Astrocyte (in vitro differentiated cells and primary cell): ENCODE measurements around the gene OR10H5. TPM values are rescaled to one million over a fixed set of nuclear protein-coding genes. Genes with fewer than 3 reads are reported as not detected.

Experiments used
- DNase-seq: peaks from one replicate; pipeline ENCODE4 v3.0.0-alpha.2; 2010; ENCODE audit warnings: low read depth
- FAIRE-seq: peaks from 2 replicates; lab custom pipeline; 2011; peaks lifted over from hg19 to GRCh38; lab: Jason Lieb, UNC
- H2AFZ ChIP-seq: 2 replicates; pipeline ENCODE4 v1.6.0; 2012; ENCODE audit warnings: low read depth, low read length, inconsistent platforms
- H3K27ac ChIP-seq: 2 replicates; pipeline ENCODE4 v1.5.1; 2011; ENCODE audit warnings: low read depth, low read length, inconsistent platforms
- H3K27me3 ChIP-seq: 2 replicates; pipeline ENCODE4 v1.6.0; 2011; ENCODE audit warnings: low read length, inconsistent platforms; ENCODE audit not compliant: insufficient read depth
- H3K36me3 ChIP-seq: 2 replicates; pipeline ENCODE4 v1.5.1; 2011; ENCODE audit warnings: low read length, inconsistent platforms; ENCODE audit not compliant: insufficient read depth
- H3K4me1 ChIP-seq: 2 replicates; pipeline ENCODE4 v1.5.1; 2011; ENCODE audit warnings: low read length, inconsistent platforms; ENCODE audit not compliant: insufficient read depth
- H3K4me2 ChIP-seq: 2 replicates; pipeline ENCODE4 v1.6.0; 2012; ENCODE audit warnings: low read length, inconsistent platforms
- H3K4me3 ChIP-seq: 2 replicates; pipeline ENCODE4 v1.5.1; 2011; ENCODE audit warnings: low read depth, mild to moderate bottlenecking, low read length, inconsistent platforms; ENCODE audit not compliant: insufficient read depth
- H3K79me2 ChIP-seq: 2 replicates; pipeline ENCODE4 v1.6.0; 2012; ENCODE audit warnings: mild to moderate bottlenecking, low read length, inconsistent platforms; ENCODE audit not compliant: insufficient read depth
- H3K9ac ChIP-seq: 2 replicates; pipeline ENCODE4 v1.6.0; 2012; ENCODE audit warnings: mild to moderate bottlenecking, low read length, inconsistent platforms
- H3K9me3 ChIP-seq: 2 replicates; pipeline ENCODE4 v1.5.1; 2012; ENCODE audit warnings: low read depth, mild to moderate bottlenecking, low read length, inconsistent platforms; ENCODE audit not compliant: insufficient read depth
- H4K20me1 ChIP-seq: 2 replicates; pipeline ENCODE4 v1.6.0; 2012; ENCODE audit warnings: low read length, inconsistent platforms; ENCODE audit not compliant: insufficient read depth
- H3K27ac Mint-ChIP-seq: one replicate; pipeline ENCODE4 v1.8.0; 2021; ENCODE audit warnings: mild to moderate bottlenecking, mixed read lengths; ENCODE audit not compliant: unreplicated experiment
- H3K27me3 Mint-ChIP-seq: one replicate; pipeline ENCODE4 v1.8.0; 2021; ENCODE audit warnings: low read depth, mixed read lengths; ENCODE audit not compliant: unreplicated experiment
- H3K36me3 Mint-ChIP-seq: one replicate; pipeline ENCODE4 v1.8.0; 2021; ENCODE audit warnings: low read depth, mixed read lengths; ENCODE audit not compliant: unreplicated experiment
- H3K4me1 Mint-ChIP-seq: one replicate; pipeline ENCODE4 v1.8.0; 2021; ENCODE audit warnings: low read depth, mixed read lengths; ENCODE audit not compliant: unreplicated experiment
- H3K4me3 Mint-ChIP-seq: one replicate; pipeline ENCODE4 v1.8.0; 2021; ENCODE audit warnings: mild to moderate bottlenecking, moderate library complexity, mixed read lengths; ENCODE audit not compliant: unreplicated experiment
- H3K9me3 Mint-ChIP-seq: one replicate; pipeline ENCODE4 v1.8.0; 2021; ENCODE audit warnings: mild to moderate bottlenecking, mixed read lengths; ENCODE audit not compliant: unreplicated experiment
- CTCF ChIP-seq: IDR thresholded peaks from 2 replicates; pipeline ENCODE4 v1.5.1; 2011; ENCODE audit warnings: low read depth, mild to moderate bottlenecking, inconsistent platforms, low read length, moderate library complexity; ENCODE audit not compliant: insufficient read depth
- EZH2 ChIP-seq: IDR thresholded peaks from 2 replicates; pipeline ENCODE4 v1.6.1; 2012; ENCODE audit warnings: mild to moderate bottlenecking, low read length, inconsistent platforms; ENCODE audit not compliant: insufficient read depth
- total RNA-seq: library from RNA; stranded (reverse); gene quantifications from 2 replicates; pipeline ENCODE4 v1.2.1, GENCODE V29; 2021

OR10H5 gene
- total RNA-seq, 1 donor from 2014 or later, result not detected

GRCh38 chr19:15810335-15810734 is 22.9 kb downstream of the OR10H5 start:
- DNase-seq, result no peak
- Histone ChIP-seq H3K27me3 (no peaks in the 10 kb centered on the region), H3K4me2 (no peak overlapping the region), H4K20me1 (no peaks in the 10 kb centered on the region), H3K4me3 (no peak overlapping the region), H3K9ac (no peak overlapping the region), H3K27ac (no peak overlapping the region), H3K9me3 (no peaks in the 10 kb centered on the region), H3K4me1 (no peaks in the 10 kb centered on the region), H2AFZ (no peak overlapping the region), H3K36me3 (no peaks in the 10 kb centered on the region), H3K79me2 (no peaks in the 10 kb centered on the region)
- FAIRE-seq, result no peak
- H3K4me1 Mint-ChIP-seq, result no peaks in the 10 kb centered on the region
- peaks cover 30% of the 10 kb centered on the region for H3K9me3 Mint-ChIP-seq
- no peak for TF ChIP-seq EZH2
- TF ChIP-seq CTCF, result no peak
- H3K27ac Mint-ChIP-seq, result no peak overlapping the region
- no peak overlapping the region for H3K4me3 Mint-ChIP-seq
- no peaks in the 10 kb centered on the region for H3K36me3 Mint-ChIP-seq
- no peaks in the 10 kb centered on the region for H3K27me3 Mint-ChIP-seq

- Mint-ChIP-seq H3K9me3 (peaks cover 31% of the 10 kb centered on the region), H3K27me3 (no peaks in the 10 kb centered on the region), H3K27ac (no peak overlapping the region), H3K4me1 (no peaks in the 10 kb centered on the region), H3K36me3 (no peaks in the 10 kb centered on the region), H3K4me3 (no peak overlapping the region)
- no peak overlapping the region for H3K9ac ChIP-seq
- no peaks in the 10 kb centered on the region for H3K9me3 ChIP-seq
- no peaks in the 10 kb centered on the region for H3K4me1 ChIP-seq
- H3K27ac ChIP-seq, result no peak overlapping the region
- H2AFZ ChIP-seq, result no peak overlapping the region
- no peak for TF ChIP-seq CTCF
- TF ChIP-seq EZH2, result no peak
- DNase-seq (no peak), FAIRE-seq (no peak)
- H3K36me3 ChIP-seq, result no peaks in the 10 kb centered on the region
- H4K20me1 ChIP-seq, result no peaks in the 10 kb centered on the region
- no peak overlapping the region for H3K4me2 ChIP-seq
- H3K4me3 ChIP-seq, result no peak overlapping the region
- no peaks in the 10 kb centered on the region for H3K79me2 ChIP-seq
- no peaks in the 10 kb centered on the region for H3K27me3 ChIP-seq
Observed at GRCh38 chr19:15811476-15811875, 24.0 kb downstream of the OR10H5 start.

- no peak overlapping the region for H2AFZ ChIP-seq
- H3K4me1 ChIP-seq, result no peaks in the 10 kb centered on the region
- H3K79me2 ChIP-seq, result no peaks in the 10 kb centered on the region
- DNase-seq (no peak), FAIRE-seq (no peak)
- H3K36me3 Mint-ChIP-seq, result no peaks in the 10 kb centered on the region
- peaks cover 27% of the 10 kb centered on the region for H3K9me3 Mint-ChIP-seq
- H4K20me1 ChIP-seq, result no peaks in the 10 kb centered on the region
- no peaks in the 10 kb centered on the region for H3K27me3 ChIP-seq
- no peak overlapping the region for H3K4me3 ChIP-seq
- H3K27ac Mint-ChIP-seq, result no peak overlapping the region
- TF ChIP-seq EZH2 (no peak), CTCF (no peak)
- H3K27ac ChIP-seq, result no peak overlapping the region
- no peaks in the 10 kb centered on the region for H3K4me1 Mint-ChIP-seq
- no peak overlapping the region for H3K4me3 Mint-ChIP-seq
- H3K4me2 ChIP-seq, result no peak overlapping the region
- no peaks in the 10 kb centered on the region for H3K9me3 ChIP-seq
- H3K9ac ChIP-seq, result no peak overlapping the region
- H3K36me3 ChIP-seq, result no peaks in the 10 kb centered on the region
- H3K27me3 Mint-ChIP-seq, result no peaks in the 10 kb centered on the region
Observed at GRCh38 chr19:15812060-15812722, 24.7 kb downstream of the OR10H5 start.
